ENCODE data around the gene SLA2. TPM values are rescaled to one million over a fixed set of nuclear protein-coding genes. Genes with fewer than 3 reads are reported as not detected.

The SLA2 gene
- total and polyA plus RNA-seq, 10 donors = 2.6 to 16.3 (median 8.3) TPM

DNA sequence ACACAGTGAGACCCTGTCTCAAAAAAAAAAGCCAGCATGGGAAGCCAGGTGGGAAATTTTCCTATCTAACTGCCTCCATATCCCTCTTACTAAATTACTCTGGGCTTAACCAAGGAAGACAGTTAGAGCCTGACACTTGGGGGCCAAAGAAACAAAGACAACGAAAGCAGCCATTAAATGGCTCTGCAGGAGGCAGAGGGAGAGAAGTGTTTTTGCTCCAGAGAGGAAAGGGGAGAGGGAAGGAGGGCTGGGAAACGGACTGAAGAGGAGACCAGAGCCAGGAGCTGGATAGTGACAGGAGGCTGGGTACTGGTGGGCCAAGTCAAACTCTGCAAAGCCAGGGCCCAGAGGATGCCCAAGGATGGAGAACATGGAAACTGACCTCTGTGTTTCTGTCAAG lies 83.3 kb downstream of the SLA2 start:
- 82 to 92% (median 85%) methylated on average over 2 of the region's 2 CpGs for WGBS, 5 donors
- H3K9me3 ChIP-seq = peaks cover 0 to 15% (median 12%) of the 10 kb centered on the region in 8 donors
- H3K4me3 ChIP-seq = no peak overlapping the region
- no peak for DNase-seq
- H3K27ac ChIP-seq = no peak overlapping the region
- no peaks in the 10 kb centered on the region for H3K27me3 ChIP-seq (replicated peaks in 1 of 7)
- intact Hi-C loops (cut with DNase I; ENCODE audit: low total_unique reads) = no loop called here
- no peak for TF ChIP-seq POLR2AphosphoS5 (IDR thresholded peaks at IDR 0.05)
- TF ChIP-seq, protein P1, sequence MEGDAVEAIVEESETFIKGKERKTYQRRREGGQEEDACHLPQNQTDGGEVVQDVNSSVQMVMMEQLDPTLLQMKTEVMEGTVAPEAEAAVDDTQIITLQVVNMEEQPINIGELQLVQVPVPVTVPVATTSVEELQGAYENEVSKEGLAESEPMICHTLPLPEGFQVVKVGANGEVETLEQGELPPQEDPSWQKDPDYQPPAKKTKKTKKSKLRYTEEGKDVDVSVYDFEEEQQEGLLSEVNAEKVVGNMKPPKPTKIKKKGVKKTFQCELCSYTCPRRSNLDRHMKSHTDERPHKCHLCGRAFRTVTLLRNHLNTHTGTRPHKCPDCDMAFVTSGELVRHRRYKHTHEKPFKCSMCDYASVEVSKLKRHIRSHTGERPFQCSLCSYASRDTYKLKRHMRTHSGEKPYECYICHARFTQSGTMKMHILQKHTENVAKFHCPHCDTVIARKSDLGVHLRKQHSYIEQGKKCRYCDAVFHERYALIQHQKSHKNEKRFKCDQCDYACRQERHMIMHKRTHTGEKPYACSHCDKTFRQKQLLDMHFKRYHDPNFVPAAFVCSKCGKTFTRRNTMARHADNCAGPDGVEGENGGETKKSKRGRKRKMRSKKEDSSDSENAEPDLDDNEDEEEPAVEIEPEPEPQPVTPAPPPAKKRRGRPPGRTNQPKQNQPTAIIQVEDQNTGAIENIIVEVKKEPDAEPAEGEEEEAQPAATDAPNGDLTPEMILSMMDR (IDR thresholded peaks at IDR 0.05 in 8 of 11, conservative IDR thresholded peaks at IDR 0.05 in 3 of 11) = no peak
- TF ChIP-seq POLR2A (IDR thresholded peaks at IDR 0.05) = no peak
- H3K36me3 ChIP-seq = no peaks in the 10 kb centered on the region
- H3K4me1 ChIP-seq = no peaks in the 10 kb centered on the region

Small RNAs within 50 kb of the gene (small RNA-seq; reads per million reads assigned to genes)
- 0 reads per million in 4 donors for gene RF00019

Other genes starting within 250 kb of the SLA2 start
- 100 to 1,000 TPM in 3 of 7 donors, 10 to 100 TPM in 4; 30.4 to 369 (median 86.3) TPM for gene MYL9, start 104.7 kb downstream of the SLA2 start, total RNA-seq
- gene MYL9, start 104.7 kb downstream of the SLA2 start, polyA plus RNA-seq = 100 to 1,000 TPM in 1 of 3 donors, 10 to 100 TPM in 2; 56.3 to 154 (median 80.1) TPM
- 10 to 100 TPM; 23.3 to 38.2 (median 30.1) TPM for gene TGIF2, start 72.6 kb downstream of the SLA2 start, total RNA-seq
- gene TGIF2, start 72.6 kb downstream of the SLA2 start, polyA plus RNA-seq = 10 to 100 TPM; 13.6 to 20.8 (median 14.3) TPM
- 100 to 1,000 TPM in 4 of 7 donors, 10 to 100 TPM in 3; 67.8 to 131 (median 105) TPM for gene RAB5IF, start 40.4 kb downstream of the SLA2 start, total RNA-seq
- 100 to 1,000 TPM in 1 of 3 donors, 10 to 100 TPM in 2; 78.8 to 114 (median 83.3) TPM for gene RAB5IF, start 40.4 kb downstream of the SLA2 start, polyA plus RNA-seq
- 10 to 100 TPM; 26.8 to 32.0 (median 28.1) TPM for gene NDRG3, start 99.9 kb upstream of the SLA2 start, total RNA-seq
- 10 to 100 TPM; 15.5 to 22.5 (median 17.6) TPM for gene NDRG3, start 99.9 kb upstream of the SLA2 start, polyA plus RNA-seq
- 10 to 100 TPM in 4 of 7 donors, 1 to 10 TPM in 3; 8.6 to 16.7 (median 10.5) TPM for gene DSN1, start 127.6 kb upstream of the SLA2 start, total RNA-seq
- 10 to 100 TPM; 12.6 to 16.6 (median 15.7) TPM for gene DSN1, start 127.6 kb upstream of the SLA2 start, polyA plus RNA-seq
- gene TLDC2, start 229.9 kb upstream of the SLA2 start, total RNA-seq = not detected
- gene TLDC2, start 229.9 kb upstream of the SLA2 start, polyA plus RNA-seq = under 1 TPM; 0.05 to 0.16 (median 0.11) TPM